ENCODE data around the gene HMX1.

- TF ChIP-seq CTCF (conservative IDR thresholded peaks at IDR 0.05; ENCODE audit: low read depth in 2 of 2) (no peak), JUNB (IDR thresholded peaks at IDR 0.05; ENCODE audit: unreplicated experiment) (no peak), EZH2phosphoT487 (IDR thresholded peaks at IDR 0.05; ENCODE audit: unreplicated experiment) (no peak), EZH2 (IDR thresholded peaks at IDR 0.05; ENCODE audit: low read depth, unreplicated experiment) (no peak), REST (IDR thresholded peaks at IDR 0.05; ENCODE audit: unreplicated experiment) (no peak), POLR2AphosphoS5 (IDR thresholded peaks at IDR 0.05; ENCODE audit: low read depth) (no peak), ZNF331 (CRISPR knock-in tag; IDR thresholded peaks at IDR 0.05; ENCODE audit: low read depth) (no peak), ETS1 (IDR thresholded peaks at IDR 0.05) (no peak), NANOG (IDR thresholded peaks at IDR 0.05; ENCODE audit: borderline replicate concordance) (no peak)
These were observed 42.1 kb downstream of the HMX1 start for GRCh38 chr4:8829584-8829983.
